Smooth muscle cell (in vitro differentiated cells): ENCODE data around the gene OTUB2. TPM values are rescaled to one million over a fixed set of nuclear protein-coding genes. Genes with fewer than 3 reads are reported as not detected.

Experiments
- DNase-seq: peaks from one replicate; lab custom pipeline; 2025; ENCODE audit not compliant: unreplicated experiment; lab: John Stamatoyannopoulos, UW
- H2AFZ ChIP-seq: fragments of 200-600 bp; sonication (generic); 2 replicates; pipeline ENCODE4 v1.6.0; 2016; ENCODE audit warnings: antibody characterized with exemption, low read depth, mild to moderate bottlenecking
- H3F3A ChIP-seq: fragments of 200-600 bp; sonication (generic); 2 replicates; pipeline ENCODE4 v1.6.0; 2017; ENCODE audit warnings: antibody characterized with exemption, low read depth
- H3K27ac ChIP-seq: fragments of 200-600 bp; sonication (generic); 2 replicates; pipeline ENCODE4 v1.5.1; 2016; ENCODE audit warnings: low read depth, mild to moderate bottlenecking
- H3K27me3 ChIP-seq: fragments of 200-600 bp; sonication (generic); 2 replicates; pipeline ENCODE4 v1.6.1; 2016; ENCODE audit warnings: low read depth, mild to moderate bottlenecking
- H3K36me3 ChIP-seq: fragments of 200-600 bp; sonication (generic); 2 replicates; pipeline ENCODE4 v1.5.1; 2016; ENCODE audit warnings: low read depth
- H3K4me1 ChIP-seq: fragments of 200-600 bp; sonication (generic); 2 replicates; pipeline ENCODE4 v1.5.1; 2016; ENCODE audit warnings: low read depth
- H3K4me2 ChIP-seq: fragments of 200-600 bp; sonication (generic); 2 replicates; pipeline ENCODE4 v1.6.0; 2016; ENCODE audit warnings: mild to moderate bottlenecking
- H3K4me3 ChIP-seq: fragments of 200-600 bp; sonication (generic); 2 replicates; pipeline ENCODE4 v1.5.1; 2016; ENCODE audit warnings: mild to moderate bottlenecking
- H3K79me2 ChIP-seq: fragments of 200-600 bp; sonication (generic); 2 replicates; pipeline ENCODE4 v1.6.0; 2016; ENCODE audit warnings: low read depth, mild to moderate bottlenecking
- H3K9ac ChIP-seq: fragments of 200-600 bp; sonication (generic); 2 replicates; pipeline ENCODE4 v1.6.0; 2016; ENCODE audit warnings: low read depth
- H3K9me3 ChIP-seq: fragments of 200-600 bp; sonication (generic); replicated peaks from 2 replicates; pipeline ENCODE4 v1.5.1; 2016; ENCODE audit warnings: low read depth
- H4K20me1 ChIP-seq: fragments of 200-600 bp; sonication (generic); 2 replicates; pipeline ENCODE4 v1.6.0; 2016; ENCODE audit warnings: low read depth
- WGBS: methylation state at CpG from one replicate; pipeline ENCODE4 v1.1.7; 2016; ENCODE audit warnings: low lambda C conversion rate; 5-methylcytosine and 5-hydroxymethylcytosine counted together
- polyA plus RNA-seq: library from polyadenylated mRNA; unstranded; fragments of >200 nt; fragmentation: Nextera tagmentation; extraction: Ambion mirVana; gene quantifications from 2 replicates; pipeline ENCODE4 v1.2.1, GENCODE V29; 2016
- total RNA-seq: library from RNA; depleted of rRNA; stranded (reverse); fragments of >200 nt; gene quantifications from 2 replicates; pipeline ENCODE4 v1.2.3, GENCODE V29; 2014
- TF ChIP-seq, protein P1 (sequence below): fragments of 200-600 bp; sonication (generic); IDR thresholded peaks from 2 replicates; pipeline ENCODE4 v1.5.1; 2017; ENCODE audit warnings: borderline replicate concordance, mild to moderate bottlenecking, antibody characterized with exemption; ENCODE audit not compliant: insufficient read depth, poor library complexity, severe bottlenecking

OTUB2 gene
- total and polyA plus RNA-seq, 2 experiments from 2014 or later = 4.0 to 5.1 TPM

DNA sequence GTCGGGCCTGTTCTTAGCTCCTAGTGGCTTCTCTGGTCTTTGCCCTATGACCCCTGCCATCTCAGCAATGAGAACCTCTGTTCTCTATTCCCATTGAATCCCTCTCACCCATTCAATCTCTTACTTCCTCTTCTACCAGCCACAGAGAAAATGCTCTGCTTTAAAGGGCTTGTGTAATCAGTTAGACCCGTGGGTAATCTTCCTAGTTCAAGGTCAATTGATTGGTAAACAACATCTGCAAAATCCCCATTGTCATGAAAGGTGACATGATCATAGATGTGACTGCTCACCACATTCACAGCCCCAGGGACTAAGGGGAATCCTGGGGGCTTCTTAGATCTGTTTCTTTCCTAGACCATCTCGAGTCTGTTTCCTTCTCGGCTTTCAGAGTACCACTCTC lies 36.2 kb upstream of the OTUB2 start:
- no peak for DNase-seq
- no peak overlapping the region for H2AFZ ChIP-seq
- H3K79me2 ChIP-seq = no peaks in the 10 kb centered on the region
- H3K4me2 ChIP-seq = no peak overlapping the region
- no peak overlapping the region for H3K9ac ChIP-seq
- no peaks in the 10 kb centered on the region for H4K20me1 ChIP-seq
- H3K27ac ChIP-seq = no peak overlapping the region
- 71% methylated on average over 4 of the region's 4 CpGs for WGBS
- H3K36me3 ChIP-seq = no peaks in the 10 kb centered on the region
- no peaks in the 10 kb centered on the region for H3K27me3 ChIP-seq
- H3K4me3 ChIP-seq = no peak overlapping the region
- H3K9me3 ChIP-seq = no peaks in the 10 kb centered on the region
- TF ChIP-seq, protein P1, sequence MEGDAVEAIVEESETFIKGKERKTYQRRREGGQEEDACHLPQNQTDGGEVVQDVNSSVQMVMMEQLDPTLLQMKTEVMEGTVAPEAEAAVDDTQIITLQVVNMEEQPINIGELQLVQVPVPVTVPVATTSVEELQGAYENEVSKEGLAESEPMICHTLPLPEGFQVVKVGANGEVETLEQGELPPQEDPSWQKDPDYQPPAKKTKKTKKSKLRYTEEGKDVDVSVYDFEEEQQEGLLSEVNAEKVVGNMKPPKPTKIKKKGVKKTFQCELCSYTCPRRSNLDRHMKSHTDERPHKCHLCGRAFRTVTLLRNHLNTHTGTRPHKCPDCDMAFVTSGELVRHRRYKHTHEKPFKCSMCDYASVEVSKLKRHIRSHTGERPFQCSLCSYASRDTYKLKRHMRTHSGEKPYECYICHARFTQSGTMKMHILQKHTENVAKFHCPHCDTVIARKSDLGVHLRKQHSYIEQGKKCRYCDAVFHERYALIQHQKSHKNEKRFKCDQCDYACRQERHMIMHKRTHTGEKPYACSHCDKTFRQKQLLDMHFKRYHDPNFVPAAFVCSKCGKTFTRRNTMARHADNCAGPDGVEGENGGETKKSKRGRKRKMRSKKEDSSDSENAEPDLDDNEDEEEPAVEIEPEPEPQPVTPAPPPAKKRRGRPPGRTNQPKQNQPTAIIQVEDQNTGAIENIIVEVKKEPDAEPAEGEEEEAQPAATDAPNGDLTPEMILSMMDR = no peak
- no peaks in the 10 kb centered on the region for H3F3A ChIP-seq
- H3K4me1 ChIP-seq = peaks cover under 1% of the 10 kb centered on the region

DNA sequence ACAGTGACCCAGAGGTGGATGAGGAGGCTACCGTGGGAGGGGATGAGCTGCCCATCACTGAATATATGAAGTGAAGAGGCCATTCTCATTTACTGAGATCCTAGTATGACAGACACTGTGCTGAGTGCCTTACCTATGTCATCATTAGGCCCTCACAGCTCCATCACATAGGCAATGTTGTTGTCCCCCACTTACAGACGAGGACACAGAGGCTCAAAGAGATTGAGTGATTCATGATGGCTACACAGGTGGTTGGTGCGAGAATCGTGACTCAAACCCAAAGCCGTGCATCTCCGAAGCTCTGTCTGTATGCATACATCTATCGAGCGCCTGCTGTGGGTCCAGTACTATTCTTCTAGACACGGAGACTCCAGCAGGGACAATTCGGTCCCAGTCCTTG lies 34.9 kb upstream of the OTUB2 start:
- no peaks in the 10 kb centered on the region for H3K79me2 ChIP-seq
- no peak for DNase-seq
- H3K4me3 ChIP-seq = no peak overlapping the region
- 87% methylated on average over 10 of the region's 10 CpGs for WGBS
- H2AFZ ChIP-seq = no peak overlapping the region
- H3K27me3 ChIP-seq = no peaks in the 10 kb centered on the region
- H3K4me2 ChIP-seq = no peak overlapping the region
- H3F3A ChIP-seq = no peaks in the 10 kb centered on the region
- H3K36me3 ChIP-seq = no peaks in the 10 kb centered on the region
- H3K27ac ChIP-seq = no peak overlapping the region
- TF ChIP-seq, protein P1 = no peak
- H3K9me3 ChIP-seq = no peaks in the 10 kb centered on the region
- H4K20me1 ChIP-seq = no peaks in the 10 kb centered on the region
- H3K4me1 ChIP-seq = no peaks in the 10 kb centered on the region
- H3K9ac ChIP-seq = no peak overlapping the region

DNA sequence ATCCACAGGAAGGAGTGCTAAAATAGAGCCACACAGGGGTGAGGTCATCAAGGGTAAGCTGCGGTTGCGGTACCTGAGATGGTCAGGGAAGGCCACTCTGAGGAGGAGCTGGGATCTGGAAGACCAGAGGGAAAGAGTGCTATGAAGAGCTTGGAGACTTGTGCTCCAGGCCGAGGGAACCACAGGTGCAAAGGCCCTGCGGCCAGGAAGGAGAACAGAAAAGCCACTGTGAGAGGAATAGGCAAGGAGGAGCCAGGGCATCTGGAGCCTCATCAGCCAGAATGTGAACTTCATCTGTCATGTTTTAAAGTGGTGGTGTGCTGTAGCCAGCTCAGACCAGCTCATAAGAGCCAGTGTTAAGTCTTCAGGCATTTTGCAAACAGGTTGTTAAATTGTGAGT lies 34.5 kb upstream of the OTUB2 start:
- H4K20me1 ChIP-seq = no peaks in the 10 kb centered on the region
- H3K27ac ChIP-seq = no peak overlapping the region
- H3F3A ChIP-seq = no peaks in the 10 kb centered on the region
- no peak overlapping the region for H3K4me2 ChIP-seq
- no peaks in the 10 kb centered on the region for H3K36me3 ChIP-seq
- no peak overlapping the region for H3K9ac ChIP-seq
- no peaks in the 10 kb centered on the region for H3K4me1 ChIP-seq
- 92% methylated on average over 4 of the region's 4 CpGs for WGBS
- H3K4me3 ChIP-seq = no peak overlapping the region
- no peaks in the 10 kb centered on the region for H3K9me3 ChIP-seq
- no peaks in the 10 kb centered on the region for H3K79me2 ChIP-seq
- no peaks in the 10 kb centered on the region for H3K27me3 ChIP-seq
- DNase-seq = no peak
- TF ChIP-seq, protein P1 = no peak
- H2AFZ ChIP-seq = no peak overlapping the region

DNA sequence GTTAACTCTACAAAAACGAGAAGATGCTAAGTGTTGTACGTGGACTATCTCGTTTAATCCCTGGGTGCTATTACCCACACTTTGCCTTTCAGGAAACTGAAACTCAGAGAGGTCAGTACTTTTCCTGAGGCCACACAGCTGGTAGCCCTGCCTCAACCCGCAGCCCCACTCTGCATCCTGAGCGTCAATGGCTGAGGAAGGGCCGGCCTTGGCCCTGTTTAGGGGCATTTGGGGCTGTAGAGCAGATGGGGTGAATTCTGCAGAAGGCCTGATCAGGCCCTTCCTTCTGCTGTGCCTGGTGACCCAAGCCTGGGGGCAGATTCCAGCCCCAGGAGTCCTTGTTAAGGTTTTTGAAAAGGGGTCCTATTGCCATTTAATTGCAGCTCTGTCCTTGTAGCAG lies 32.8 kb upstream of the OTUB2 start:
- H3K36me3 ChIP-seq = no peaks in the 10 kb centered on the region
- 91% methylated on average over 6 of the region's 6 CpGs for WGBS

More for the DNA sequence above, 32.8 kb upstream of the OTUB2 start:
- H3K27me3 ChIP-seq = no peaks in the 10 kb centered on the region
- TF ChIP-seq, protein P1 = no peak
- H3K27ac ChIP-seq = no peak overlapping the region
- DNase-seq = no peak
- no peaks in the 10 kb centered on the region for H4K20me1 ChIP-seq
- no peaks in the 10 kb centered on the region for H3K79me2 ChIP-seq
- no peak overlapping the region for H3K4me2 ChIP-seq
- H3K9ac ChIP-seq = no peak overlapping the region
- H3K4me3 ChIP-seq = no peak overlapping the region
- no peaks in the 10 kb centered on the region for H3K9me3 ChIP-seq
- no peak overlapping the region for H2AFZ ChIP-seq
- H3F3A ChIP-seq = no peaks in the 10 kb centered on the region
- no peaks in the 10 kb centered on the region for H3K4me1 ChIP-seq
